Epithelial cell of prostate (primary cell): ENCODE data around the gene CIAPIN1.

Experiments used
- DNase-seq: peaks from one replicate; pipeline ENCODE4 v3.0.0-alpha.2; 2011; ENCODE audit warnings: low read depth, low spot score
- H3K27ac ChIP-seq: fragments of 450-650 bp; 2 replicates; pipeline ENCODE4 v1.5.1; 2017; ENCODE audit warnings: mild to moderate bottlenecking

Gene CIAPIN1

GRCh38 chr16:57387598-57388354 is 59.4 kb downstream of the CIAPIN1 start:
- DNase-seq, result no peak
- no peak overlapping the region for H3K27ac ChIP-seq

GRCh38 chr16:57386381-57386951 is 60.7 kb downstream of the CIAPIN1 start:
- no peak overlapping the region for H3K27ac ChIP-seq
- no peak for DNase-seq

- H3K27ac ChIP-seq, result no peak overlapping the region
These were observed 62.1 kb downstream of the CIAPIN1 start for GRCh38 chr16:57385083-57385482.

GRCh38 chr16:57384248-57385070 is 62.7 kb downstream of the CIAPIN1 start:
- H3K27ac ChIP-seq, result no peak overlapping the region
- DNase-seq, result no peak

More at GRCh38 chr16:57385083-57385482, 62.1 kb downstream of the CIAPIN1 start:
- no peak for DNase-seq

- DNase-seq, result no peak
- no peak overlapping the region for H3K27ac ChIP-seq
These were observed 63.6 kb downstream of the CIAPIN1 start for GRCh38 chr16:57383276-57384247.

GRCh38 chr16:57382535-57383275 is 64.5 kb downstream of the CIAPIN1 start:
- no peak for DNase-seq
- H3K27ac ChIP-seq, result no peak overlapping the region

- DNase-seq, result no peak
- no peak overlapping the region for H3K27ac ChIP-seq
These were observed 65.2 kb downstream of the CIAPIN1 start for GRCh38 chr16:57381791-57382534.

GRCh38 chr16:57380671-57381462 is 66.3 kb downstream of the CIAPIN1 start:
- H3K27ac ChIP-seq, result no peak overlapping the region
- DNase-seq, result no peak

GRCh38 chr16:57379579-57379978 is 67.6 kb downstream of the CIAPIN1 start:
- DNase-seq, result no peak
- H3K27ac ChIP-seq, result no peak overlapping the region
